H1 (cell line): ENCODE measurements around the gene SBK2. TPM values are rescaled to one million over a fixed set of nuclear protein-coding genes. Genes with fewer than 3 reads are reported as not detected.

Source experiments
- CTCF ChIA-PET: fragments of 300-600 bp; sonication (Branson Sonifier 250); formaldehyde crosslinking; loops from one replicate; lab custom pipeline; 2021; ENCODE audit not compliant: partially characterized antibody; lab: Charles Lee
- POLR2A ChIA-PET: fragments of 300-600 bp; sonication (Branson Sonifier 250); formaldehyde crosslinking; loops from one replicate; lab custom pipeline; 2021; ENCODE audit warnings: inconsistent platforms; ENCODE audit not compliant: partially characterized antibody; lab: Charles Lee
- DNase-seq, 2 experiments: peaks; one replicate each; pipeline versions ENCODE4 v3.0.0 to v3.0.0-alpha.2; 2010 to 2022; ENCODE audit warnings: low spot score in 2 of 2, low read depth in 1 of 2, mixed read lengths in 1 of 2
- FAIRE-seq: peaks from 2 replicates; lab custom pipeline; 2011; peaks lifted over from hg19 to GRCh38; lab: Jason Lieb, UNC
- H2AFZ ChIP-seq: 2 replicates; pipeline ENCODE4 v1.8.1; 2012; ENCODE audit warnings: low read length, inconsistent platforms
- H2AK5ac ChIP-seq: 2 replicates; pipeline ENCODE4 v1.6.1; 2013; ENCODE audit warnings: low read depth, low read length
- H2BK120ac ChIP-seq: replicated peaks from 2 replicates; pipeline ENCODE3; 2013; ENCODE audit warnings: low read depth, low read length, inconsistent platforms
- H2BK12ac ChIP-seq: 2 replicates; pipeline ENCODE4 v1.6.1; 2013; ENCODE audit warnings: low read depth, low read length
- H2BK15ac ChIP-seq: 2 replicates; pipeline ENCODE4 v1.6.1; 2013; ENCODE audit warnings: low read length
- H2BK20ac ChIP-seq: 2 replicates; pipeline ENCODE4 v1.6.1; 2013; ENCODE audit warnings: low read length
- H2BK5ac ChIP-seq: 2 replicates; pipeline ENCODE4 v1.6.1; 2013; ENCODE audit warnings: low read depth, low read length
- H3K14ac ChIP-seq: 2 replicates; pipeline ENCODE4 v1.6.1; 2013; ENCODE audit warnings: inconsistent platforms; ENCODE audit not compliant: insufficient read length
- H3K18ac ChIP-seq: 2 replicates; pipeline ENCODE4 v1.6.1; 2013; ENCODE audit warnings: low read length; ENCODE audit errors: extremely low read depth
- H3K23ac ChIP-seq: 2 replicates; pipeline ENCODE4 v1.6.1; 2013; ENCODE audit warnings: inconsistent platforms; ENCODE audit not compliant: insufficient read length
- H3K23me2 ChIP-seq: 2 replicates; pipeline ENCODE4 v1.6.1; 2013; ENCODE audit warnings: low read depth, low read length
- H3K27ac ChIP-seq: 2 replicates; pipeline ENCODE4 v1.6.1; 2011; ENCODE audit warnings: low read depth, low read length, inconsistent platforms
- H3K27me3 ChIP-seq, 4 experiments: replicated peaks in 1 of 4; 1 replicate in 1 of 4; 2 replicates in 3 of 4; pipeline versions ENCODE4 v1.6.1 to v1.8.1; 2011 to 2013; ENCODE audit warnings: low read length in 3 of 4, mild to moderate bottlenecking in 3 of 4, inconsistent platforms in 2 of 4, mixed read lengths in 2 of 4, moderate library complexity in 1 of 4; ENCODE audit not compliant: control insufficient read depth in 3 of 4, insufficient read depth in 3 of 4; ENCODE audit errors: extremely low read depth in 1 of 4
- H3K36me3 ChIP-seq, 4 experiments: 2 replicates each; pipeline versions ENCODE4 v1.6.1 to v1.8.1; 2011 to 2013; ENCODE audit warnings: mild to moderate bottlenecking in 4 of 4, low read length in 3 of 4, moderate library complexity in 2 of 4, control low read depth in 1 of 4, inconsistent platforms in 1 of 4; ENCODE audit not compliant: insufficient read depth in 4 of 4, control insufficient read depth in 2 of 4
- H3K4ac ChIP-seq: replicated peaks from 2 replicates; pipeline ENCODE3; 2013; ENCODE audit warnings: low read length, low read depth, mixed read lengths, inconsistent platforms; ENCODE audit not compliant: insufficient read length
- H3K4me1 ChIP-seq, 4 experiments: replicated peaks in 1 of 4; 1 replicate in 1 of 4; 2 replicates in 3 of 4; pipeline versions ENCODE4 v1.6.1 to v1.8.1; 2011 to 2013; ENCODE audit warnings: low read length in 3 of 4, inconsistent platforms in 2 of 4, mixed read lengths in 1 of 4; ENCODE audit not compliant: insufficient read depth in 4 of 4, control insufficient read depth in 3 of 4
- H3K4me2 ChIP-seq, 2 experiments: 2 replicates each; pipeline versions ENCODE4 v1.6.1 to v1.8.1; 2011 to 2013; ENCODE audit warnings: low read depth in 2 of 2, low read length in 2 of 2, control low read depth in 1 of 2, inconsistent platforms in 1 of 2, mild to moderate bottlenecking in 1 of 2; ENCODE audit not compliant: insufficient read depth in 1 of 2
- H3K4me3 ChIP-seq, 4 experiments: fragments of 200-600, 300-600 bp in 1 of 4; sonication (generic), shearing (Covaris generic), sonication (Bioruptor Twin) in 1 of 4; 2 replicates each; pipeline versions ENCODE4 v1.5.1 to v1.8.1; 2011 to 2016; ENCODE audit warnings: low read length in 4 of 4, low read depth in 3 of 4, control low read depth in 2 of 4, inconsistent platforms in 2 of 4, mild to moderate bottlenecking in 2 of 4, mixed read lengths in 1 of 4, moderate library complexity in 1 of 4; ENCODE audit not compliant: insufficient read depth in 2 of 4; ENCODE audit errors: extremely low read depth in 1 of 4
- H3K56ac ChIP-seq: replicated peaks from 2 replicates; pipeline ENCODE3; 2013; ENCODE audit warnings: low read depth, mild to moderate bottlenecking, mixed read lengths, low read length, inconsistent platforms; ENCODE audit not compliant: insufficient read length
- H3K79me1 ChIP-seq: 2 replicates; pipeline ENCODE4 v1.6.1; 2013; ENCODE audit warnings: low read depth, low read length, control low read depth
- H3K79me2 ChIP-seq, 2 experiments: 2 replicates each; pipeline versions ENCODE4 v1.6.1 to v1.8.1; 2012 to 2013; ENCODE audit warnings: low read length in 2 of 2, mild to moderate bottlenecking in 2 of 2, inconsistent platforms in 1 of 2; ENCODE audit not compliant: insufficient read depth in 2 of 2, control insufficient read depth in 1 of 2
- H3K9ac ChIP-seq, 4 experiments: replicated peaks in 1 of 4; 1 replicate in 1 of 4; 2 replicates in 3 of 4; pipeline versions ENCODE4 v1.6.1 to v1.8.1; 2011 to 2013; ENCODE audit warnings: low read depth in 3 of 4, low read length in 3 of 4, control low read depth in 2 of 4, mild to moderate bottlenecking in 2 of 4, moderate library complexity in 2 of 4, inconsistent platforms in 1 of 4; ENCODE audit errors: extremely low read depth in 1 of 4
- H3K9me3 ChIP-seq, 2 experiments: 2 replicates each; pipeline versions ENCODE4 v1.6.1 to v1.8.1; 2012 to 2013; ENCODE audit warnings: mild to moderate bottlenecking in 2 of 2, moderate library complexity in 2 of 2, control low read depth in 1 of 2, inconsistent platforms in 1 of 2, low read depth in 1 of 2, low read length in 1 of 2, mixed read lengths in 1 of 2; ENCODE audit not compliant: insufficient read depth in 2 of 2
- H4K20me1 ChIP-seq, 2 experiments: replicated peaks in 1 of 2; 2 replicates each; pipeline versions ENCODE3 to v1.8.1; 2011 to 2013; ENCODE audit warnings: inconsistent platforms in 2 of 2, low read length in 2 of 2, mild to moderate bottlenecking in 1 of 2; ENCODE audit not compliant: insufficient read depth in 2 of 2, control insufficient read depth in 1 of 2
- H4K5ac ChIP-seq: 2 replicates; pipeline ENCODE4 v1.6.1; 2013; ENCODE audit warnings: low read length, low read depth, mixed read lengths, inconsistent platforms; ENCODE audit not compliant: insufficient read length
- H4K8ac ChIP-seq: 2 replicates; pipeline ENCODE4 v1.8.0; 2013; ENCODE audit warnings: mild to moderate bottlenecking, moderate library complexity, low read length, inconsistent platforms; ENCODE audit not compliant: insufficient read depth; ENCODE audit errors: extremely low read depth
- H4K91ac ChIP-seq: replicated peaks from 2 replicates; pipeline ENCODE3; 2013; ENCODE audit warnings: low read length, mixed read lengths, inconsistent platforms; ENCODE audit not compliant: insufficient read length
- BACH1 ChIP-seq: IDR thresholded peaks from 2 replicates; pipeline ENCODE4 v1.6.1; 2012; ENCODE audit warnings: low read length, improper control_type of control experiment
- BCL11A ChIP-seq, 2 experiments: IDR thresholded peaks; one replicate each; pipeline ENCODE4 v1.6.1; 2011; ENCODE audit warnings: low read depth in 2 of 2, low read length in 2 of 2, mild to moderate bottlenecking in 2 of 2
- BRCA1 ChIP-seq: IDR thresholded peaks from 2 replicates; pipeline ENCODE4 v1.6.1; 2012; ENCODE audit warnings: low read depth, low read length, improper control_type of control experiment
- CBX5 ChIP-seq: fragments of 300-800, 300-1000 bp; sonication (generic); IDR thresholded peaks from 2 replicates; pipeline ENCODE4 v1.7.1; 2016; ENCODE audit warnings: antibody characterized with exemption, low read length, low read depth
- EZH2 ChIP-seq: fragments of 200-600 bp; sonication (generic); IDR thresholded peaks from 2 replicates; pipeline ENCODE4 v1.7.1; 2012; ENCODE audit warnings: low read depth, mild to moderate bottlenecking, moderate library complexity, low read length, inconsistent platforms; ENCODE audit not compliant: severe bottlenecking
- HDAC6 ChIP-seq: IDR thresholded peaks from one replicate; pipeline ENCODE4 v1.7.1; 2012; ENCODE audit warnings: low read depth, mild to moderate bottlenecking, inconsistent platforms, low read length, moderate library complexity
- JUND ChIP-seq: IDR thresholded peaks from 2 replicates; pipeline ENCODE4 v1.6.1; 2011; ENCODE audit warnings: mild to moderate bottlenecking, improper control_type of control experiment, low read length
- MAFK ChIP-seq: IDR thresholded peaks from 2 replicates; pipeline ENCODE4 v1.6.1; 2012; ENCODE audit warnings: low read depth, mild to moderate bottlenecking, improper control_type of control experiment, low read length
- RNF2 ChIP-seq: fragments of 200-900, 300-1000 bp; sonication (generic); IDR thresholded peaks from 2 replicates; pipeline ENCODE4 v1.7.1; 2016; ENCODE audit warnings: borderline replicate concordance, low read depth, mild to moderate bottlenecking, antibody characterized with exemption, low read length; ENCODE audit not compliant: poor library complexity, severe bottlenecking; ENCODE audit errors: missing control alignments
- TAF1 ChIP-seq: IDR thresholded peaks from 2 replicates; pipeline ENCODE4 v1.6.1; 2011; ENCODE audit warnings: mild to moderate bottlenecking, low read depth, low read length
- TBP ChIP-seq: IDR thresholded peaks from 2 replicates; pipeline ENCODE4 v1.6.1; 2011; ENCODE audit warnings: low read depth, low read length, improper control_type of control experiment
- TCF12 ChIP-seq: IDR thresholded peaks from 2 replicates; pipeline ENCODE4 v1.6.1; 2011; ENCODE audit warnings: low read depth, mild to moderate bottlenecking, low read length
- YY1 ChIP-seq: IDR thresholded peaks from 2 replicates; pipeline ENCODE4 v1.6.1; 2011; ENCODE audit warnings: low read depth, mild to moderate bottlenecking, low read length
- WGBS, 2 experiments: shearing (Covaris generic) in 1 of 2; methylation state at CpG; one replicate each; pipeline versions ENCODE4 v1.1.6 to v1.1.7; 2013 to 2015; ENCODE audit warnings: low lambda C conversion rate in 2 of 2, mixed read lengths in 2 of 2, inconsistent platforms in 1 of 2, low coverage in 1 of 2, missing lambda C conversion rate in 1 of 2; ENCODE audit not compliant: insufficient replicate concordance in 2 of 2, insufficient coverage in 1 of 2, insufficient read length in 1 of 2; ENCODE audit errors: extremely low coverage in 1 of 2, missing lambda C conversion rate in 1 of 2; 5-methylcytosine and 5-hydroxymethylcytosine counted together
- polyA plus RNA-seq, 7 experiments: library from polyadenylated mRNA; depleted of rRNA in 3 of 7; stranded (reverse) in 5 of 7; unstranded in 2 of 7; fragments of >200 nt in 5 of 7; fragments of 200-250 nt in 2 of 7; gene quantifications; 1 replicate in 5 of 7; 2 replicates in 1 of 7; 4 replicates in 1 of 7; pipeline versions ENCODE4 v1.2.1 to v1.2.3, GENCODE V29; 2011 to 2013; ENCODE audit warnings: missing spikeins in 2 of 7, mixed read lengths in 2 of 7
- total RNA-seq: library from RNA; stranded (reverse); fragmentation: NEBNext Ultra II Directional; extraction: Animal tissue kit (Norgen Biotek cat#: 25700); gene quantifications from 2 replicates; pipeline ENCODE4 v1.2.1, GENCODE V29; 2021

The SBK2 gene
- total and polyA plus RNA-seq, 2 of the 8 experiments (the other 6 are each of a cell fraction or from before 2014, with no cell fraction given), result 3.2 to 4.1 TPM

GRCh38 chr19:55535173-55535964 is 1.6 kb downstream of the SBK2 start:
- Histone ChIP-seq H3K4me3 (no peak overlapping the region), H3K18ac (no peak overlapping the region), H3K27me3 (no peaks in the 10 kb centered on the region), H2BK15ac (no peak overlapping the region), H3K56ac (no peak overlapping the region), H4K5ac (no peak overlapping the region), H3K4me2 (no peak overlapping the region), H2BK12ac (no peak overlapping the region), H2BK20ac (no peak overlapping the region), H4K20me1 (peaks cover 0 to 1% of the 10 kb centered on the region in 2 experiments), H4K8ac (no peak overlapping the region), H3K9ac (no peak overlapping the region), H3K14ac (no peak overlapping the region), H3K4me1 (peaks cover 0 to 17% (median 5%) of the 10 kb centered on the region in 4 experiments; a peak in 4 of 7 replicates), H3K23me2 (peaks cover 2% of the 10 kb centered on the region; the same call in 1 of the 2 replicates), H3K79me1 (no peaks in the 10 kb centered on the region), H3K9me3 (no peaks in the 10 kb centered on the region), H4K91ac (no peak overlapping the region), H3K79me2 (no peaks in the 10 kb centered on the region), H2BK5ac (no peak overlapping the region), H3K27ac (no peak overlapping the region), H3K4ac (no peak overlapping the region), H3K23ac (no peak overlapping the region), H2BK120ac (no peak overlapping the region), H2AFZ (no peak overlapping the region), H3K36me3 (no peaks in the 10 kb centered on the region; a peak in 1 of 8 replicates), H2AK5ac (no peak overlapping the region)
- 95% methylated on average over 12 of the region's 12 CpGs; no CpG with 5 or more reads in 1 of the 2 experiments for WGBS, 2 experiments
- POLR2A ChIA-PET, result interaction anchor here (0.6 to 1.7 kb wide), 6 partner anchors 10 to 779 kb away, joined by 3 to 6 read pairs (median 4); partner anchors contain the start of genes FIZ1 and ZSCAN5A
- CTCF ChIA-PET, result interaction anchor here (0.8 to 2.4 kb wide), 6 partner anchors 9 to 67 kb away, joined by 3 to 9 read pairs (median 3); no protein-coding TSS in a partner anchor
- FAIRE-seq (no peak), DNase-seq (no peak)
- TF ChIP-seq JUND, result no peak
- no peak for TF ChIP-seq CBX5
- TF ChIP-seq BRCA1, result no peak
- no peak for TF ChIP-seq TBP
- no peak for TF ChIP-seq BCL11A (IDR thresholded peaks at IDR 0.05; ENCODE audit: low read depth in 2 of 2, low read length in 2 of 2)
- TF ChIP-seq MAFK, result no peak
- TF ChIP-seq YY1, result no peak
- TF ChIP-seq BACH1, result no peak
- TF ChIP-seq TCF12, result no peak
- TF ChIP-seq HDAC6, result no peak
- no peak for TF ChIP-seq TAF1
- TF ChIP-seq RNF2, result no peak
- no peak for TF ChIP-seq EZH2
